22Rv1 (cell line): ENCODE results near the gene SYNJ1.

ENCODE experiments used
- H3K27ac ChIP-seq: fragments of 450-650 bp; 2 replicates; pipeline ENCODE4 v1.5.1; 2017
- CTCF ChIP-seq: fragments of 450-650 bp; IDR thresholded peaks from 2 replicates; pipeline ENCODE4 v1.5.1; 2017; ENCODE audit warnings: mild to moderate bottlenecking
- ZFX ChIP-seq: fragments of 450-650 bp; IDR thresholded peaks from 2 replicates; pipeline ENCODE4 v1.6.1; 2017; ENCODE audit warnings: antibody characterized with exemption, borderline replicate concordance

SYNJ1 gene

GRCh38 chr21:32580949-32581348 lies 146.9 kb downstream of the SYNJ1 start:
- H3K27ac ChIP-seq = no peak overlapping the region
- no peak for TF ChIP-seq ZFX
- TF ChIP-seq CTCF = no peak
